ENCODE measurements around the gene GABRD.

Gene GABRD

GRCh38 chr1:2019172-2019543 is at the start of gene GABRD:
Gene GABRD, plus strand, starts transcription at chr1:2019345. Its CDS starts 79 bp downstream, at chr1:2019424.
- no peak within 1 kb of the TSS for H3K4me2 ChIP-seq

GRCh38 chr1:1969505-1969900 is 49.6 kb upstream of the GABRD start:
- Histone ChIP-seq H4K20me1 (ENCODE audit: insufficient read depth) (no peaks in the 10 kb centered on the region), H3K4me3 (IDR thresholded peaks at IDR 0.05; ENCODE audit: insufficient read depth, low read depth, low read length) (no peak overlapping the region), H3K4me1 (ENCODE audit: low read depth, poor library complexity, severe bottlenecking) (no peaks in the 10 kb centered on the region), H3K27ac (no peak overlapping the region), H3K9ac (no peak overlapping the region), H3K36me3 (ENCODE audit: insufficient read depth) (no peaks in the 10 kb centered on the region), H3K79me2 (ENCODE audit: insufficient read depth, low read depth) (no peaks in the 10 kb centered on the region), H2AFZ (ENCODE audit: low read depth) (no peak overlapping the region), H3K4me2 (no peak overlapping the region), H3K27me3 (ENCODE audit: insufficient read depth, low read depth) (peaks cover 61% of the 10 kb centered on the region)
- no peak for TF ChIP-seq CTCF (conservative IDR thresholded peaks at IDR 0.05; ENCODE audit: low read depth, low read length)

More at GRCh38 chr1:2019172-2019543, at the start of gene GABRD:
- TF ChIP-seq CTCF (conservative IDR thresholded peaks at IDR 0.05; ENCODE audit: low read depth, low read length) = no peak
- no peak within 1 kb of the TSS for H3K27ac ChIP-seq
- no peak within 1 kb of the TSS for H3K4me3 ChIP-seq (IDR thresholded peaks at IDR 0.05; ENCODE audit: insufficient read depth, low read depth, low read length)
- H3K36me3 ChIP-seq (ENCODE audit: insufficient read depth) = no peaks in the 10 kb centered on the region
- H3K27me3 ChIP-seq (ENCODE audit: insufficient read depth, low read depth) = peaks cover 91% of the 10 kb centered on the region
- H3K4me1 ChIP-seq (ENCODE audit: low read depth, poor library complexity, severe bottlenecking) = no peaks in the 10 kb centered on the region
- no peak within 1 kb of the TSS for H2AFZ ChIP-seq (ENCODE audit: low read depth)
- no peaks in the 10 kb centered on the region for H3K79me2 ChIP-seq (ENCODE audit: insufficient read depth, low read depth)
- no peaks in the 10 kb centered on the region for H4K20me1 ChIP-seq (ENCODE audit: insufficient read depth)
- no peak within 1 kb of the TSS for H3K9ac ChIP-seq

GRCh38 chr1:1969953-1970716 is 49.0 kb upstream of the GABRD start:
- H3K9ac ChIP-seq = no peak overlapping the region
- H3K27ac ChIP-seq = no peak overlapping the region
- H3K4me3 ChIP-seq (IDR thresholded peaks at IDR 0.05; ENCODE audit: insufficient read depth, low read depth, low read length) = no peak overlapping the region
- no peak overlapping the region for H2AFZ ChIP-seq (ENCODE audit: low read depth)
- H3K4me2 ChIP-seq = no peak overlapping the region
- H4K20me1 ChIP-seq (ENCODE audit: insufficient read depth) = no peaks in the 10 kb centered on the region
- H3K27me3 ChIP-seq (ENCODE audit: insufficient read depth, low read depth) = peaks cover 61% of the 10 kb centered on the region
- TF ChIP-seq CTCF (conservative IDR thresholded peaks at IDR 0.05; ENCODE audit: low read depth, low read length) = no peak
- H3K79me2 ChIP-seq (ENCODE audit: insufficient read depth, low read depth) = no peaks in the 10 kb centered on the region
- no peaks in the 10 kb centered on the region for H3K36me3 ChIP-seq (ENCODE audit: insufficient read depth)
- H3K4me1 ChIP-seq (ENCODE audit: low read depth, poor library complexity, severe bottlenecking) = no peaks in the 10 kb centered on the region

DNA sequence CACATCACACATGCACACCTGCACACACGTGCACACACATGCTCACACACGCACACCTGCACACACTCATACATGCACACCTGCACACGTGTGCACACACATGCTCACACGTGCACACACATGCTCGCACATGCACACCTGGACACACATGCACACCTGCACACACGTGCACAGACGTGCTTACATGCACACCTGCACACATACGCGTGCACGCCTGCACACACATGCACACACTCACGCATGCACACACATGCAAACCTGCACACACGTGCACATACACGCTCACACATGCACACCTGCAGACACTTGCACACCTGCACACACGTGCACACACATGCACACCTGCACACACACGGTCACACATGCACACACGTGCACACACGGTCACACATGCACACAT is 48.1 kb upstream of the GABRD start:
- Histone ChIP-seq H3K27me3 (ENCODE audit: insufficient read depth, low read depth) (peaks cover 61% of the 10 kb centered on the region), H3K4me1 (ENCODE audit: low read depth, poor library complexity, severe bottlenecking) (no peaks in the 10 kb centered on the region), H3K27ac (no peak overlapping the region), H3K79me2 (ENCODE audit: insufficient read depth, low read depth) (no peaks in the 10 kb centered on the region), H4K20me1 (ENCODE audit: insufficient read depth) (no peaks in the 10 kb centered on the region), H3K4me2 (no peak overlapping the region), H3K9ac (no peak overlapping the region), H3K4me3 (IDR thresholded peaks at IDR 0.05; ENCODE audit: insufficient read depth, low read depth, low read length) (no peak overlapping the region), H2AFZ (ENCODE audit: low read depth) (no peak overlapping the region), H3K36me3 (ENCODE audit: insufficient read depth) (no peaks in the 10 kb centered on the region)
- TF ChIP-seq CTCF (conservative IDR thresholded peaks at IDR 0.05; ENCODE audit: low read depth, low read length) = no peak

All from KMS-11 (cell line).